SK-N-SH (cell line): ENCODE results near the gene CRTC2.
"Not testable (repeated sequence)": the region's sequence is repeated elsewhere in the genome, so short reads cannot be mapped to it uniquely, and the experiment has no call there.

Experiments used
- CTCF ChIP-seq: fragments of 200-600 bp; sonication (generic); IDR thresholded peaks from 2 replicates; pipeline ENCODE4 v1.6.1; 2017; ENCODE audit warnings: antibody characterized with exemption, mild to moderate bottlenecking, moderate library complexity
- GABPA ChIP-seq: IDR thresholded peaks from 2 replicates; pipeline ENCODE4 v1.4.0; 2012; ENCODE audit warnings: low read depth, mild to moderate bottlenecking
- MAX ChIP-seq: IDR thresholded peaks from 2 replicates; pipeline ENCODE4 v1.4.0; 2012; ENCODE audit warnings: low read depth
- PBX3 ChIP-seq: IDR thresholded peaks from 2 replicates; pipeline ENCODE4; 2012
- POLR2AphosphoS5 ChIP-seq: IDR thresholded peaks from 2 replicates; pipeline ENCODE4 v1.6.1; 2012; ENCODE audit warnings: low read depth, low read length
- RAD21 ChIP-seq: IDR thresholded peaks from 2 replicates; pipeline ENCODE4 v1.6.1; 2012; ENCODE audit warnings: mild to moderate bottlenecking, low read length
- RFX5 ChIP-seq: IDR thresholded peaks from 2 replicates; pipeline ENCODE4 v1.6.1; 2012; ENCODE audit warnings: mild to moderate bottlenecking, improper control_type of control experiment, low read length
- SMC3 ChIP-seq: IDR thresholded peaks from 2 replicates; pipeline ENCODE4 v1.6.1; 2012; ENCODE audit warnings: low read depth, low read length, improper control_type of control experiment
- TAF1 ChIP-seq: IDR thresholded peaks from 2 replicates; pipeline ENCODE4 v1.6.1; 2012; ENCODE audit warnings: low read depth, mild to moderate bottlenecking, low read length, moderate library complexity, borderline replicate concordance

- TF ChIP-seq CTCF, GABPA, TAF1, MAX, SMC3, RAD21, POLR2AphosphoS5, PBX3, RFX5: not testable (repeated sequence)
Measured at GRCh38 chr1:153981735-153982134, 23.3 kb upstream of the CRTC2 start.
